Suprapubic skin (tissue), 4 donors: ENCODE measurements around the gene PCDHGC4. TPM values are rescaled to one million over a fixed set of nuclear protein-coding genes. Genes with fewer than 3 reads are reported as not detected.

Experiments
- DNase-seq, 2 donors: peaks; one replicate each; pipeline ENCODE4 v3.0.0-alpha.2; 2019; ENCODE audit warnings: low spot score in 2 of 2
- H3K27ac ChIP-seq: fragments of 200-600 bp; sonication (generic); one replicate; pipeline ENCODE4 v1.5.1; 2019
- H3K27me3 ChIP-seq: fragments of 200-600 bp; sonication (generic); one replicate; pipeline ENCODE4 v1.5.1; 2019
- H3K36me3 ChIP-seq: fragments of 200-600 bp; sonication (generic); one replicate; pipeline ENCODE4 v1.5.1; 2019
- H3K4me1 ChIP-seq: fragments of 200-600 bp; sonication (generic); one replicate; pipeline ENCODE4 v1.5.1; 2019
- H3K4me3 ChIP-seq: fragments of 200-600 bp; sonication (generic); one replicate; pipeline ENCODE4 v1.5.1; 2019; ENCODE audit warnings: mild to moderate bottlenecking
- H3K9me3 ChIP-seq: fragments of 200-600 bp; sonication (generic); one replicate; pipeline ENCODE4 v1.5.1; 2019
- CTCF ChIP-seq, 2 donors: fragments of 200-600 bp in 1 of 2; fragments of 450-650 bp in 1 of 2; sonication (generic) in 1 of 2; IDR thresholded peaks; one replicate each; pipeline ENCODE4 v1.5.1; 2016 to 2019; ENCODE audit warnings: antibody characterized with exemption in 2 of 2, mild to moderate bottlenecking in 1 of 2, moderate library complexity in 1 of 2
- EP300 ChIP-seq: sonication (generic); formaldehyde crosslinking; IDR thresholded peaks from one replicate; pipeline ENCODE4 v1.6.1; 2017; ENCODE audit warnings: antibody characterized with exemption
- POLR2A ChIP-seq, 2 donors: fragments of 450-650 bp; IDR thresholded peaks; one replicate each; pipeline ENCODE4 v1.6.1; 2017; ENCODE audit warnings: antibody characterized with exemption in 2 of 2, mild to moderate bottlenecking in 2 of 2, moderate library complexity in 2 of 2
- POLR2AphosphoS5 ChIP-seq, 3 donors: sonication (generic); formaldehyde crosslinking; IDR thresholded peaks; one replicate each; pipeline ENCODE4 v1.6.1; 2017; ENCODE audit warnings: antibody characterized with exemption in 3 of 3
- WGBS: methylation state at CpG from one replicate; pipeline ENCODE4 v1.1.5; 2018; 5-methylcytosine and 5-hydroxymethylcytosine counted together
- total RNA-seq, 4 donors: library from RNA; depleted of rRNA; stranded (reverse); fragments of >200 nt; gene quantifications; one replicate each; pipeline ENCODE4 v1.1.0, GENCODE V29; 2016

The PCDHGC4 gene
- total RNA-seq, 4 donors from 2014 or later, result 2.7 to 30.6 (median 15.0) TPM

GRCh38 chr5:141465351-141465750, 19.5 kb upstream of the PCDHGC4 start:
- TF ChIP-seq EP300, result no peak
- no peak for TF ChIP-seq CTCF (IDR thresholded peaks at IDR 0.05)
- no peak for TF ChIP-seq POLR2A (IDR thresholded peaks at IDR 0.05)
- TF ChIP-seq POLR2AphosphoS5 (IDR thresholded peaks at IDR 0.05), result no peak

GRCh38 chr5:141475625-141476131, 9.2 kb upstream of the PCDHGC4 start, which contains the start of gene PCDHGC3:
TSS of gene PCDHGC3 (plus strand) at chr5:141475966. CDS start at chr5:141476117, 151 bp downstream.
- 1% methylated on average over 15 of the region's 28 CpGs for WGBS
- peak within 1 kb of the TSS; percentile 80 for H3K4me3 ChIP-seq
- DNase-seq, result peak; percentile 94 to 96
- H3K27ac ChIP-seq, result peak within 1 kb of the TSS; percentile 93
- no peaks in the 10 kb centered on the region for H3K9me3 ChIP-seq
- peaks cover 44% of the 10 kb centered on the region for H3K4me1 ChIP-seq
- H3K36me3 ChIP-seq, result no peaks in the 10 kb centered on the region
- no peaks in the 10 kb centered on the region for H3K27me3 ChIP-seq
- peak in 2 of 3 donors; percentile 35 to 71 for TF ChIP-seq POLR2AphosphoS5 (IDR thresholded peaks at IDR 0.05)
- no peak for TF ChIP-seq EP300
- TF ChIP-seq CTCF (IDR thresholded peaks at IDR 0.05), result peak in 1 of 2 donors; percentile 25
- peak in 1 of 2 donors; percentile 49 for TF ChIP-seq POLR2A (IDR thresholded peaks at IDR 0.05)

More at GRCh38 chr5:141465351-141465750, 19.5 kb upstream of the PCDHGC4 start:
- no peak overlapping the region for H3K27ac ChIP-seq
- 94% methylated on average over 3 of the region's 3 CpGs for WGBS
- DNase-seq, result no peak
- no peak overlapping the region for H3K4me3 ChIP-seq
- H3K9me3 ChIP-seq, result no peaks in the 10 kb centered on the region
- no peaks in the 10 kb centered on the region for H3K27me3 ChIP-seq
- no peaks in the 10 kb centered on the region for H3K4me1 ChIP-seq
- H3K36me3 ChIP-seq, result no peaks in the 10 kb centered on the region

GRCh38 chr5:141476132-141476911, 8.5 kb upstream of the PCDHGC4 start:
- TF ChIP-seq CTCF (IDR thresholded peaks at IDR 0.05) (no peak), EP300 (no peak), POLR2AphosphoS5 (IDR thresholded peaks at IDR 0.05) (no peak), POLR2A (IDR thresholded peaks at IDR 0.05) (no peak)
- H3K4me1 ChIP-seq, result peaks cover 48% of the 10 kb centered on the region
- H3K4me3 ChIP-seq, result peak overlapping the region; percentile 80
- no peaks in the 10 kb centered on the region for H3K9me3 ChIP-seq
- H3K36me3 ChIP-seq, result no peaks in the 10 kb centered on the region
- DNase-seq, result peak in 1 of 2 donors; percentile 76
- H3K27ac ChIP-seq, result peak overlapping the region; percentile 93
- 0% methylated on average over 3 of the region's 58 CpGs for WGBS
- no peaks in the 10 kb centered on the region for H3K27me3 ChIP-seq

- H3K4me1 ChIP-seq, result peaks cover 48% of the 10 kb centered on the region
- no peak for DNase-seq
- 43% methylated on average over 24 of the region's 24 CpGs for WGBS
These were observed 7.7 kb upstream of the PCDHGC4 start for GRCh38 chr5:141477044-141477575.

More at GRCh38 chr5:141477044-141477575, 7.7 kb upstream of the PCDHGC4 start:
- Histone ChIP-seq H3K27ac (no peak overlapping the region), H3K4me3 (peak overlapping the region; percentile 80), H3K27me3 (no peaks in the 10 kb centered on the region), H3K9me3 (no peaks in the 10 kb centered on the region), H3K36me3 (no peaks in the 10 kb centered on the region)
- TF ChIP-seq POLR2A (IDR thresholded peaks at IDR 0.05), result no peak
- TF ChIP-seq CTCF (IDR thresholded peaks at IDR 0.05), result no peak
- no peak for TF ChIP-seq EP300
- no peak for TF ChIP-seq POLR2AphosphoS5 (IDR thresholded peaks at IDR 0.05)
